ENCODE measurements around the gene RTCA.

Gene RTCA

DNA sequence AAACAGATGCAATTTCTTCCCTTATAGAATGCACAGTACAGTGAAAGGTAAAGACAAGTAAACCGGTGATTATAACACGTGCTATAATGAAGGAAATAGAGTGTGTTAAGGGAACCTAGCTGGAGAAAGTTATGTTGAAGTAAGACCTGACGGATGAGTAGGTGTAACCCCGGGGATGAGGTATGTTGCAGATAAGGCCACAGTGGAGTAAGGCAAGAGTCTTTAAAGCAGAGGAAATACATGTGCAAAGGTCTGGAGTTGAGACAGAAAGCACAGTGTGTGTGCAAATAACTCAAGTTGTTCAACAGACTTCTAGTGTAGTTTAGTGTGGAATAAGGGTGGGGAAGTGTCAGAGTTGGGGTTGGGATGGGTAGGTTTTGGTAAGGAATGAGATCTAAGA lies 19.3 kb upstream of the RTCA start:
- H3K27ac ChIP-seq (replicated peaks) = no peak overlapping the region
- TF ChIP-seq REST (IDR thresholded peaks at IDR 0.05; ENCODE audit: insufficient replicate concordance, low read depth) (no peak), SPI1 (IDR thresholded peaks at IDR 0.05; ENCODE audit: borderline replicate concordance, low read depth) (no peak), GABPA (IDR thresholded peaks at IDR 0.05; ENCODE audit: low read depth) (no peak), POLR2AphosphoS5 (IDR thresholded peaks at IDR 0.05; ENCODE audit: low read depth) (no peak)
- TF ChIP-seq, protein P1, sequence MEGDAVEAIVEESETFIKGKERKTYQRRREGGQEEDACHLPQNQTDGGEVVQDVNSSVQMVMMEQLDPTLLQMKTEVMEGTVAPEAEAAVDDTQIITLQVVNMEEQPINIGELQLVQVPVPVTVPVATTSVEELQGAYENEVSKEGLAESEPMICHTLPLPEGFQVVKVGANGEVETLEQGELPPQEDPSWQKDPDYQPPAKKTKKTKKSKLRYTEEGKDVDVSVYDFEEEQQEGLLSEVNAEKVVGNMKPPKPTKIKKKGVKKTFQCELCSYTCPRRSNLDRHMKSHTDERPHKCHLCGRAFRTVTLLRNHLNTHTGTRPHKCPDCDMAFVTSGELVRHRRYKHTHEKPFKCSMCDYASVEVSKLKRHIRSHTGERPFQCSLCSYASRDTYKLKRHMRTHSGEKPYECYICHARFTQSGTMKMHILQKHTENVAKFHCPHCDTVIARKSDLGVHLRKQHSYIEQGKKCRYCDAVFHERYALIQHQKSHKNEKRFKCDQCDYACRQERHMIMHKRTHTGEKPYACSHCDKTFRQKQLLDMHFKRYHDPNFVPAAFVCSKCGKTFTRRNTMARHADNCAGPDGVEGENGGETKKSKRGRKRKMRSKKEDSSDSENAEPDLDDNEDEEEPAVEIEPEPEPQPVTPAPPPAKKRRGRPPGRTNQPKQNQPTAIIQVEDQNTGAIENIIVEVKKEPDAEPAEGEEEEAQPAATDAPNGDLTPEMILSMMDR (IDR thresholded peaks at IDR 0.05; ENCODE audit: insufficient read depth, low read length) = no peak

DNA sequence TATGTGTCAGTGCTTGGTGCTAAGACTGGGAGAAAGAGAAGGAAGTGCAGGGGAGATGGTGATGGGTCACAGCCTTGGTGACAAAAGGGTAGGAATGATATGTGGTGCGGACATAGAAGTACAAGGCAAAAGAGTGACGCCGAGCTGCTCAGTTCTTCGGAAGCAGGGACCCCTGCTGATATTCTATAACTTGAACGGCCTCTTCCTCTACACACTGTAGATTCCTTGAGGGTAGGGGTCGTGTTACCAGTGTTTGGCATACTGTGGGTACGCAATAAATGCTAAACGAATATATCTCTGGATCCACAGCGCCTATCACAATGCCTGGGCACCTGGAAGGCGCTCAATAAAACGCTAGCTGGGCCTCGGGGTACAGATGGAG lies 16.9 kb upstream of the RTCA start:
- DNase-seq (ENCODE audit: low read depth in 1 of 2, low spot score in 1 of 2) = peak in 1 of 2 experiments; percentile 10
- TF ChIP-seq SPI1 (IDR thresholded peaks at IDR 0.05; ENCODE audit: borderline replicate concordance, low read depth) = no peak
- TF ChIP-seq POLR2AphosphoS5 (IDR thresholded peaks at IDR 0.05; ENCODE audit: low read depth) = no peak
- no peak for TF ChIP-seq GABPA (IDR thresholded peaks at IDR 0.05; ENCODE audit: low read depth)
- TF ChIP-seq, protein P1 (IDR thresholded peaks at IDR 0.05; ENCODE audit: insufficient read depth, low read length) = no peak
- TF ChIP-seq REST (IDR thresholded peaks at IDR 0.05; ENCODE audit: insufficient replicate concordance, low read depth) = no peak
- H3K4me3 ChIP-seq (replicated peaks; ENCODE audit: insufficient read depth, low read length) = peak overlapping the region; percentile 57
- H3K27ac ChIP-seq (replicated peaks) = peak overlapping the region; percentile 72
- H3K27me3 ChIP-seq (ENCODE audit: insufficient read depth, poor library complexity, severe bottlenecking) = no peaks in the 10 kb centered on the region

More for the DNA sequence above, 19.3 kb upstream of the RTCA start:
- Histone ChIP-seq H3K4me3 (replicated peaks; ENCODE audit: insufficient read depth, low read length) (no peak overlapping the region), H3K27me3 (ENCODE audit: insufficient read depth, poor library complexity, severe bottlenecking) (no peaks in the 10 kb centered on the region)
- DNase-seq (ENCODE audit: low read depth in 1 of 2, low spot score in 1 of 2) = no peak

GRCh38 chr1:100249537-100250257 lies 16.3 kb upstream of the RTCA start, which contains the start of gene DBT:
Gene DBT, minus strand, starts transcription at chr1:100249834. Its CDS starts 14 bp downstream, at chr1:100249820.
- H3K27ac ChIP-seq (replicated peaks) = peak within 1 kb of the TSS; percentile 72
- H3K27me3 ChIP-seq (ENCODE audit: insufficient read depth, poor library complexity, severe bottlenecking) = no peaks in the 10 kb centered on the region
- H3K4me3 ChIP-seq (replicated peaks; ENCODE audit: insufficient read depth, low read length) = peak within 1 kb of the TSS; percentile 57
- DNase-seq (ENCODE audit: low read depth in 1 of 2, low spot score in 1 of 2) = peak; percentile 87 to 98
- peak; percentile 97 for TF ChIP-seq POLR2AphosphoS5 (IDR thresholded peaks at IDR 0.05; ENCODE audit: low read depth)
- TF ChIP-seq REST (IDR thresholded peaks at IDR 0.05; ENCODE audit: insufficient replicate concordance, low read depth) = peak; percentile 81
- TF ChIP-seq, protein P1 (IDR thresholded peaks at IDR 0.05; ENCODE audit: insufficient read depth, low read length) = no peak

Data from HL-60 (cell line).